Measurements from ENCODE around the gene PLA2G4C.

Gene PLA2G4C

DNA sequence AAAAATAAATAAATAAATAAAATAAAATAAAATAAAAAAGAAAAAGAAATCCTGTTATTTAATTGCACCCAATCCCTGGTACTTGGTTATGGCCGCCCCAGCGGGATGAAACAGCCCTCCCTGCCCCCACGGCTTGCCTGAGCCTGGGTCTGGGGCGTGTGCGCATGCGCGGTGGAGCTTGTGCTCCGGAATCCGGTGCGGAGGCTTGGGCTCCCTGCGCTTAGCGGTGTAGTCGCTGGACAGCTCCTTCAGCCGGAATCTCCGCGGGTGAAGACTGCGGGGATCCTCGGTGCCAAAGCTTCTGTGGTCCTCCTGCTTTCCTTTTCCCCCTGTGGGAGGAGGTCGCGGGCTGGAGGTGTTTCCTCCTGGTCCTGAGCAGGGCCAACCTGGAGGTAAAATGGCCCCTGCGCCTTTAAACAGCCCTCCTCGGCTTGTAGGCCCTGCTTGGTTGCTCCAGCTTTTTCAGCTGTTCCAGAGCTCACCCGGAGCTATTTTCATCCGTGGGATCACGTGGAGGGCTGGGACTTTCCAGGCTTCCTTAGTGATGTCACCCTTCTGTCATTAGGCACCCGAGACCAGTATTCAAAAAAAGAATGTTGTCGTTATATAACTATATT, at the start of gene PLA2G4C:
TSS of gene PLA2G4C (minus strand) at position 468 of the 617 bp plus-strand sequence. CDS start 4,288 bp downstream, outside the sequence.
- DNase-seq (ENCODE audit: low spot score): peak; percentile 80

DNA sequence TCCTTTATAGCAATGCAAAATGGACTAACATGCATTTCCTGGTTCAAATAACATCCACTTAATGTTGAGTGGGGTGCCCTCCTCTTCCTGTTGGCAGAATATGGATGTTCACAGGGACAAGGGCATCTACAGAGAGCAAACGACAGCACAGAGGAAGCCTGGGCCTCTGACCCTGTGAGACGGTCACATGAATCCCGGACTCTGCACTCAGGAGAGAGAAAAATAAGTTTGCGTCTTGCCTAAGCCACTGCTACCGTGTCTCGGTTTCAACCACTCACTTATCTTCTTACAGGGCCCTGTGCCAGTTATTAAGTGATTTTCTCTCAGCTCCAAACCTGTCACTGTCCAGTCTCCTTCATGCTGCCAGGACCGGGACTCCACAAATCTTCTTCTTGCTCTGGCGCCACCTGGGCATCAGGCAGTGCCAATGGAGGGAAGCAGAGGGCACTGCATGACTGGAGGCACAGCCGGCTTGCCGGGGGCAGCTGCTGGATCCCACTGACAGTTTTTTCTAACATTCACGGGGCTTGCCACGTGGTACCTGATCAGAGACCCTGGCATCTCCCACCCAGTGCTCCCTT, 47.7 kb upstream of the PLA2G4C start:
- no peak for DNase-seq (ENCODE audit: low spot score)

DNA sequence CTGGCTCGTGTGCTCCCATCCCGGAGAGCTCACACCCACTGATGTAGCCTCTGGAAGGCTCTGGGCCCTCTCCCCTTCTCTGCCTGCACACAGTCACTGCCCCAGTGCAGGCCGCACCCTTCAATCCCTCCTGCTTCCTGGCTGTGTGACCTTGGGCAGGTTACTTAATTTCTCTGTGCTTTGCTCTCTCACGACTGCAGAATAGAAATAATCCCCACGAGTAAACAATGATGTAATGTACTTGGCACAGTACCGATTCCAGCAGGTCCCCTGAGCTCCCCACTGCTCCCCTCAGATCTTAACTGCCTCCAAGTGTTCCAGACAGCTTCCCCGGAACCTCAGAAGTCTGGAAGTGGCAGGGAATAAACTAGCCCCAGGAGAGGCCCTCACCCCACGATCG, 43.4 kb upstream of the PLA2G4C start:
- DNase-seq (ENCODE audit: low spot score): no peak

- peak; percentile 84 for DNase-seq (ENCODE audit: low spot score)
These were observed 41.9 kb upstream of the PLA2G4C start for GRCh38 chr19:48152551-48152950.

DNA sequence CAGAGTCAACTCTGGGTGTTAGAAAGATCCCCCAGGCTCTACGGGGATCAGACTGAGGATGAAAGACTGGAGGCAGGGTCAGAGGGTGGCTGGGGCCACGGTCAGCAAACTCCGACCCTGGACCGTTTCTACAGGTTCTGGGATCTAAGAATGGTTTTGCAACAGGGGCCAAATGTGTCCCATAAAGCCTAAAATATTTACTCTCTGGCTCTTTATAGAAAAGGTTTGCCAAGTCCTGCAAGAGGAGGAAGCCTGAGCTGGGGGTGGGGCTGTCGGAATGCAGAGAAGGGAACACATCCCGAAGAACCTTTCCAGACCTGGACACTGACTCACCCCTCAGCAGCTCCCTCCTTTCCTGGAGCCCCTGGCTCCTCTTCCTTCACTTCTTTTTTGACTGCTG, 38.8 kb upstream of the PLA2G4C start:
- no peak for DNase-seq (ENCODE audit: low spot score)

DNA sequence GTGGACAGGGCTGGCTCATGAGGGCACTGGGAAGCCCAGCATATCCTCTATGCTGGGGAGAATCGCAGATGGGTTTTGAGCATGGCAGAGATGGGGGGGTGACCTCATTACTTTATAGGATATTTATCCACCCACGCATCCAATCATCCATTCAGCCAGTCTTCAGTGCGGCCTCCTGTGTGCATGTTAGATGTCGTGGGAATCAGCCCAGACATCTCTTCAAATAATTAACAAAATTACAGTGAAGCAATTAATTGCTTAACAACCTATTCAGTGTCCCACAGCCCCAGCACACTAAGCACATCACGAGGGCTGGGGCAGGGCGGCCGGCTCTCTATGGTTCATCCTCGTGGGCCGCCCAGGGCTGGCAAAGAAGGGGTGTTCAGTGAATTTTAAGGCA, 38.0 kb upstream of the PLA2G4C start:
- no peak for DNase-seq (ENCODE audit: low spot score)

- no peak for DNase-seq (ENCODE audit: low spot score)
These were observed 37.1 kb upstream of the PLA2G4C start for GRCh38 chr19:48147597-48148175.

GRCh38 chr19:48139053-48139452, 28.4 kb upstream of the PLA2G4C start:
- no peak for DNase-seq (ENCODE audit: low spot score)

GRCh38 chr19:48137411-48137810, 26.8 kb upstream of the PLA2G4C start:
- no peak for DNase-seq (ENCODE audit: low spot score)

GRCh38 chr19:48136547-48136946, 25.9 kb upstream of the PLA2G4C start:
- DNase-seq (ENCODE audit: low spot score): no peak

GRCh38 chr19:48135411-48135810, 24.8 kb upstream of the PLA2G4C start:
- DNase-seq (ENCODE audit: low spot score): peak; percentile 28

GRCh38 chr19:48133094-48133493, 22.5 kb upstream of the PLA2G4C start:
- no peak for DNase-seq (ENCODE audit: low spot score)

- no peak for DNase-seq (ENCODE audit: low spot score)
These were observed 16.9 kb upstream of the PLA2G4C start for GRCh38 chr19:48127561-48127960.

DNA sequence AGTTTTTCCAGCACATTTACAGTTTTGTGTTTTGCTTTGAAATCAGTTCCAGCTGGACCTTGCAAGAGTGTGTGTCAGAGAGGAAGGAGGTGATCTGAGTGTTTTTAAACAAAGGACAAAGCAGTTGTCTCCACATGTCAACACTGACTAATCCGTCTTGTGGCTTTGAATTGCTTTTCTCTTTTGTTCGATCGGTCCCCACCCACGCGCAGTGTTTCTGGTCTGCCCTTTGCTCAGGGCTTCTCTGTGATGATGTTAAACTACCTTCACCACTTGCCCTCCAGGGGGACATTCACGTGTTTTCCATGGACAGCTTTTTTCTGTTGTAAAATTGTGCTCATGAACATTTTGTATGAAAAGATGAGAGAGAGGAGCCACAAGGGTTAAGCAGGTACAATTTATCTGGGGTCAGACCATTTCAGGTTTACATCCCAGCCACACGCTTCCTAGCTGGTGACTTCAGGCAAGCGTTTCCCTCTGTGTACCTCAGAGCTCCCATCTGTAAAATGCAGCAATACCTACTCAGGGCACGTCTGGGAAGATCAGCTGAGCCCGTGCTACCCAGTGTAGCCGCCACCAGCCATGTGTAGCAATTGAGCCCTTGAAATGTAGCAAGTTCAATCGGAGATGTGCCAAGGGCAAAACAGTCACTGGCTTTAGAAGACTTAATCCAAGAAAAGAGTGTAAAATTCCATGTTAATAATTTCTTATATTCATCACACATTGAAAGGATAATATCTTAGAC, 13.5 kb upstream of the PLA2G4C start:
- no peak for DNase-seq (ENCODE audit: low spot score)

DNA sequence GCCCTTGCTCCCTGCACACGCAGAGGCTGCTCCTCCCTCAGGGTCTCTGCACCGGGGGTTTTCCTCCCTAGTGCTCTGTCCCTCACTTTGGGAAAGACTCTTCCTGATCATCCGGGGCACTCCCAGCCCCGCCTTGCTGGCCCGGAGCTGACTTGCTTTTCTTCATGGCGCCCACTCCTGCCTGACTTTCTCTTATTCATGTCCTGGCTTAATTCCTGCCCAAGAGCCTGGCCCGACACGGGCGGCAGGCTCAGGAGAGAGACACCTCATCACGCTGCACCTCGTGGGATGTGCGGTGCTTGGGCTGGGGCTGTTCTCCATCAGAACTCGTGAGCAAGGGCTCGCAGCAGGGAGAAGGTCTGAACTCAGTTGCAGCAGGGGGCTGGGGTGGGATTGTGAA, 11.8 kb upstream of the PLA2G4C start:
- no peak for DNase-seq (ENCODE audit: low spot score)

DNA sequence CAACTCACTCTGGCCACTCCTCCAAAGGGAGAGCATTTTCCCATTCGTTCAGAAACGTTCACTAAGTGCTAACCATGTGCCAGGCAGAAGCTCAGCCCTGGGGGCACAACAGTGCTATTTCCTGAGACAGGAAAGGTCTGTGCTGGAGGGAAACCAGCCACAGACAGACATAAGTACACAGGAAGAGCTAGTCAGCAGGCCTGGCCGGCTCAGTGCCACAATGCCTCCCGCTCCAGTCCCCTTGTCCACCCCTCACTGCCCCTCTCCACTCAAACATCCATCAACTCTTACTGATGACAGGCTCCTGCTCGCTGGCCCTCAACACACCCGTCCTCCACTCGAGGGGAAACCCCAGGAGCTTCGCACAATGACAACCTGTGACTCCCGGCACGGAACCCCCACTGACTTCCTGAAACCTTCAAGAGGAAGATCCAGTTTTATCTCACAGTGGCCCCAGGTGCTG, 11.3 kb upstream of the PLA2G4C start:
- no peak for DNase-seq (ENCODE audit: low spot score)

DNA sequence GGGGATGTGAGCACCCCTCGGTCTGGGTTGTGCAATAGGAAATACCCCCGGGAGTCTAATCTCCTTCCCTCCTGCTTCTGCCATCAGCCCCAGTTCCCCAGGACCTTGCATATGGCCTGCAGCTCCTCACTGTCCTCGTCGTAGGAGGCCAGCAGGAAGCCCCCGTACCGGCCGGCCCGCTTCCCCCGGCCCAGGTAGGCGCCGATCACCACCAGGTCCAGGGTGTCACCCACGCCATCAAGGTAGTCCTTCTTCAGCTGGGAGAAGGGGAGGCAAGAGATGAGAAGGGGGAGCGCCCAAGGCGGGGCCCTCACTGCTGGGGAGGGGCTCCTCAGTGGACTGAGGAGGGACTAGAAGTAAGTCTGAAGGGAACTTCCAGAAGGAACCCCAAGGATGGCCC, 10.4 kb upstream of the PLA2G4C start:
- DNase-seq (ENCODE audit: low spot score): no peak

DNA sequence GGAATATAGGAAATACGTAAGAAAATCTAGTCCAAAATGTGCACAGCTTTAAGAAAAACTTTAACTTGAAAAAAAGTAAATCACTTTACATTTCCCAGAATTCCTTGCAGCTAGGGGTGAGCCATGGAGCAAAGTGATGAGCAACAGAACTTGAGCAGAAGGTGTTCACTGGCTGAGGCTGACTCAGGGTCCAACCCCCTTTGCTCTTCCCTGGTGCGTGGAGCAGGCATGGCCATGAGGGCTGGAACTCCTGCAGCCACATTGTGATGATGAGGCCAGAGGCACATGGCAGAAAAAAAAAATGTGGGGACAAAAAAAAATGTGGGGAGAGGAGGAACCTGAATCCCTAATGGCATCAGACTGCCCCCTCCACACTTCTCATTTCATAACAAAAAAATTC, 9.9 kb upstream of the PLA2G4C start:
- no peak for DNase-seq (ENCODE audit: low spot score)

DNA sequence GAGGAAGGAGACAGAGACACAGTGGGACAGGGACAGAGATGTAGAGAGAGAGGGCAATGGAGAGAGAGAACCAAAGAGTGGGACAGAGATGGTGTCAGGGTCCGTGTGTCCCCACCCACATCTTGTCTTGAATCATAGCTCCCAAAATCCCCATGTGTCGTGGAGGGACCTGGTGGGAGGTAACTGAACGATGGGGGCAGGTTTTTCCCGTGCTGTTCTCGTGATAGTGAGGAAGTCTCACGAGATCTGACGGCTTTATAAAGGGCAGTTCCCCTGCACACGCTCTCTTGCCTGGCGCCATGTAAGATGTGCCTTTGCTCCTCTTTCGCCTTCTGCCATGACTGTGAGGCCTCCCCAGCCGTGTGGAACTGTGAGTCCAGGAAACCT, 7.5 kb upstream of the PLA2G4C start:
- no peak for DNase-seq (ENCODE audit: low spot score)

- peak; percentile 24 for DNase-seq (ENCODE audit: low spot score)
These were observed 7.0 kb upstream of the PLA2G4C start for GRCh38 chr19:48117515-48118130.

- no peak for DNase-seq (ENCODE audit: low spot score)
These were observed 2.7 kb upstream of the PLA2G4C start for GRCh38 chr19:48113190-48113917.

DNA sequence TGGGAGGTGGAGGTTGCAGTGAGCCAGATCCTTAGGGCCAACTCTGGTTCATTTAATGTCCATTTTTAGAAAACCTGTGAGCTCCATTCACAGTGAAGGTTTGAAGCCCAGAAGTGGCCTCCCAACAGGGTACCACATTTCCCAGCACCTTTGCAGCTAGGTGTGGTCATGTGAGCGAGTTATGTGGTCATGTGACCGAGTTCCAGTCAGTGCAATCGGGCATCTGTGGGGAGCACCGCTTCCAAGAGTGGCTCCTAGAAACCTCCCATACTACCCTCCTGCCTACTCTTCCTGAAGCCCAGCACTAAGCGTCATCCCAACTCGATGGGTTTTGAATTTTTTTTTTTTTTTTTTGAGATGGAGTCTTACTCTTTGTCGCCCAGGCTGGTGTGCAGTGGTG, 663 bp upstream of the PLA2G4C start:
- DNase-seq (ENCODE audit: low spot score): no peak

All from NAMALWA (cell line).